ENCODE measurements around the gene C2CD5.

GRCh38 chr12:22415342-22416309 lies 128.7 kb downstream of the C2CD5 start:
- no peak for TF ChIP-seq CTCF (IDR thresholded peaks at IDR 0.05)
- no peak for TF ChIP-seq ZFX (IDR thresholded peaks at IDR 0.05; ENCODE audit: borderline replicate concordance)
